CD1c-positive myeloid dendritic cell (primary cell): ENCODE results near the gene FAM13A.
"Not testable (repeated sequence)": the region's sequence is repeated elsewhere in the genome, so short reads cannot be mapped to it uniquely, and the experiment has no call there.

ENCODE experiments used
- DNase-seq: peaks from one replicate; pipeline ENCODE4 v3.0.0-alpha.2; 2016; ENCODE audit errors: extremely low spot score

The FAM13A gene

DNA sequence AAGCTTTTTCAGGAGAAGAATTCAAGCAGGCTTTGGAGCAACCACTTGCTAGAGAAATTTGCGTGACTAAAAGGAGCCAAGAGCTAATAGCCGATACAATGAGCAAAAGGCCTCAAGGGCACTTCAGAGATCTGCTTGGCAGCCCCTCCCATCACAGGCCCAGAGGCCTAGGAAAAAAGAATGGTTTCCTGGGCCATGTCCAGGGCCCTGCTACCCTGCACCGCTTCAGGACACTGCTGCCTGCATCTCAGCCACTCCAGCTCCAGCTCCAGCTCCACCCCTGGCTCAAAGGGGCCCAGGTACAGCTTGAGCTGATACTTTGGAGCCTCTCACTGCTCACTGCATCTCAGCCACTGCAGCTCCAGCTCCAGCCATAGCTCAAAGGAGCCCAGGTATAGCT is 98.9 kb downstream of the FAM13A start:
- no peak for DNase-seq

DNA sequence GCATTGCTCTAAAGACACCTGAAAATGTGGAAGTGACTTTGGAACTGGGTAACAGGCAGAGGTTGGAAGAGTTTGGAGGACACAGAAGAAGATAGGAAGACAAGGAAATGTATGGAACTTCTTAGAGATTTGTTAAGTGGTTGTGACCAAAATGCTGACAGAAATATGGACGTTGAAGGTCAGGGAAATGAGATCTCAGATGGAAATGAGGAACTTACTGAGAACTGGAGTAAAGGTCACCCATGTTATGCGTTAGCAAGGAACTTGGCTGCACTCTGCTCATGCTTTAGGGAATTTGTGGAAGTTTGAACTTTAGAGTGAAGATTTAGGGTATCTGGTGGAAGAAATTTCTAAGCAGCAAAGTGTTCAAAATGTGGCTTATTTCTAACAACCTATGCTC is 99.4 kb downstream of the FAM13A start:
- DNase-seq, result peak; percentile 84

DNA sequence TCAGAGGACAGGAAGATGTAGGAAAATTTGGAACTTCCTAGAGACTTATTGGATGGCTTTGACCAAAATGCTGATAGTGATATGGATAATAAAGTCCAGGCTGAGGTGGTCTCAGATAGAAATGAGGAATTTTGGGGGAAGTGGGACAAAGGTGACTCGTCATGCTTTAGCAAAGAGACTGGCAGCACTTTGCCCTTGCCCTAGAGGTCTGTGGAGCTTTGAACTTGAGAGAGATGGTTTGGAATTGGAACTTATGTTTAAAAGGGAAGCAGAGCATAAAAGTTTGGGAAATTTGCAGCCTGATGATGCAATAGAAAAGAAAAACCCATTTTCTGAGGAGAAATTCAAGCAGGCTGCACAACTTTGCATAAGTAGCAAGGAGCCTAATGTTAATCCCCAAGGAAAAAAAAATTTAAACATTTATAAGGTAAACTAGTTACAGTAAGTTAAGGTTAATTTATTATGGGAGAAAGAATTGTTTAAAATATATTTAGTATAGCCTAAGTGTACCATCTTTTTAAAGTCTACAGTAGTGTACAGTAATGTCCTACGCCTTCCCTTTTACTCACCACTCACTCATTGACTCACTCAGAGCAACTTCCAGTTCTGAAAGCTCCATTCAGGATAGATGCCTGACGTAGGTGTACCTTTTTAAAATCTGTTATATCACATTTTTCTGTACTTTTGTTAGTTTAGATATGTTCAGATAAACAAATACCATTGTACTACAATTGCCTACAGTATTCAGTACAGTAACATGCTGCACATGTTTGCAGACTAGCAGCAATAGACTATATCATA is 101.2 kb downstream of the FAM13A start:
- DNase-seq, result peak; percentile 28

DNA sequence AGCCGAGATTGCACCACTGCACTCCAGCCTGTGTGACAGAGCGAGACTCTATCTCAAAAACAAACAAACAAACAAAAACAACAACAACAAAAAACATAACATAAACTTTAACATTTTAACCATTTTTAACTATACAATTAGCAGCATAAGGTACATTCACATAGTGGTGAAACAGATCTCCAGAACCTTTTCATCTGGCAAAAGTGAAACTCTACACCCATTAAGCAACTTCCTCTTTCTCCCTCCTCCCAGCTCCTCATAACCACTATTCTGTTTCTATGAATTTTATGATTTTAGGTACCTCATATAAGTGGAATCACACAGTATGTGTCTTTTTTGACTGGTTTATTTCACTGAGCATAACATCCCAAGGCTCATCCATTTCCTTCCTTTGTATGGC is 103.6 kb downstream of the FAM13A start:
- peak; percentile 61 for DNase-seq

DNA sequence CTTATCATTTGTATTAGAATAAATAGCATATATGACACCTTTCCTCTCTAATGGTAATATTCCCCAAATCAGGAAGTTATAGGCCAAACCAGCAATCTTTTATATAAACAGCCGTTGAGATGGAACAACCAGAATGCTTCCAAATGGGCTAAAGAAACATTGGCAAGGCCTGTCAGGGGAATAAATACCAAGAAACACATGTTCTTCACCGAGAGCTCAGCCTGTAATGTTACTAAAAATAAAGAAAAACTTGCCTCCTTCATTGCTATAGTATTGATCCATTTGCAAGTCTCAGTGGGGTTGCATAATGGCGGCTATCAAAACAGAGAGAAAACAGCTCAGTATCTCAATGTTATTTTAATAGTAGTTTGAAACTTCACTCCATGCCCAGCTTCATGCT is 104.9 kb downstream of the FAM13A start:
- no peak for DNase-seq

- no peak for DNase-seq
Observed at GRCh38 chr4:88949605-88950004, 107.4 kb downstream of the FAM13A start.

- no peak for DNase-seq
Observed at GRCh38 chr4:88940506-88940905, 116.5 kb downstream of the FAM13A start.

- DNase-seq, result no peak
Observed at GRCh38 chr4:88939697-88940096, 117.3 kb downstream of the FAM13A start.

- no peak for DNase-seq
Observed at GRCh38 chr4:88938138-88938537, 118.8 kb downstream of the FAM13A start.

DNA sequence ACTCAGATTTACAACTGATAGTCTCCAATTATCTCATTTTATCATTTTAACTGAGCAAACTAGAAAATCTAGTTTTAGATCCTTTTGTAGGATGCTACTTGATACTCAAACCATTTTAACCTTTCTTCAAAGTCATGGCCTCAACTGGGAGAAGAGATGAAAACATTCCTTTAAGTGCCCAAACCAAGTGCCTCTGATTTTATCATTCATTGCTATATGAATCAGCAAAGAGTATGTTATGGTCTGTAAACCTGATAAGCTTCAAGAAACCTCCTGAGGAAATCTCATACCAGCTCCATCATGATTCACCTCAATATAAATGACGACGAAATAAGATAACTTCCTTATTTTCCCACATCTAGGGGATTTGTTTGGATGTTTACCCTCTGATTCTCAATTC is 119.9 kb downstream of the FAM13A start:
- no peak for DNase-seq

GRCh38 chr4:88933414-88934160 is 123.4 kb downstream of the FAM13A start:
- no peak for DNase-seq

DNA sequence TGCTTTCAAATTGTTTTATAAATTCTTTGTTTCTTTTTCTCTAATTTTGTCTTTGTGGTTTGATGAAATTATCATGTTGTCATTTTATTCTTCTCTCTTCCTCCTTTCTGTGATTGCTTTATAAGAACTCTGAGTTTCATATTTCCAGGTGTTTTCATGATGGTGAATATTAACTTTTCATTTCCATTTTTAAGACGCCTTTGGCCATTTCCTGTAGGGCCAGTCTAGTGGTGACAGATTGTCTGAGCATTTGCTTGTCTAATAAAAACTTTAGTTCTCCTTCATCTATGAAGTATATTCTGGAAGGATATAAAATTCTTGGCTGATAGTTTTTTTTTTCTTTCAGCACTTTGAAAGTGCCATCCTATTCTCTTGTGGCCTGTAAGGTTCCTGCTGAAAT is 128.1 kb downstream of the FAM13A start:
- no peak for DNase-seq

GRCh38 chr4:88927420-88927819 is 129.6 kb downstream of the FAM13A start:
- no peak for DNase-seq

- no peak for DNase-seq
Observed at GRCh38 chr4:88919056-88919455, 137.9 kb downstream of the FAM13A start.

DNA sequence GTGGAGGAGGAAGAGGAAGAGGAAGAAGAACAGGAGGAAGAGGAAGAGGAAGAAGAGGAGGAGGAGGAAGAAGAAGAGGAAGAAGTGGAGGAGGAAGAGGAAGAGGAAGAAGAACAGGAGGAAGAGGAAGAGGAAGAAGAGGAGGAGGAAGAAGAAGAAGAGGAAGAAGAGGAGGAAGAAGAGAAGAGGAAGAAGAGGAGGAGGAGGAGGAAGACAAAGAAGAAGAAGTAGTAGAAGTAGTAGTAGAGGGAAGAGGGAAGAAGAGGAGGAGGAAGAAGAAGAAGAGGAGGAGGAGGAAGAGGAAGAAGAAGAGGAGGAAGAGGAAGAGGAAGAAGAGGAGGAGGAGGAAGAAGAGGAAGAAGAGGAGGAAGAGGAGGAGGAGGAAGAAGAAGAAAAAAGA is 143.8 kb downstream of the FAM13A start:
- not testable (repeated sequence) for DNase-seq

DNA sequence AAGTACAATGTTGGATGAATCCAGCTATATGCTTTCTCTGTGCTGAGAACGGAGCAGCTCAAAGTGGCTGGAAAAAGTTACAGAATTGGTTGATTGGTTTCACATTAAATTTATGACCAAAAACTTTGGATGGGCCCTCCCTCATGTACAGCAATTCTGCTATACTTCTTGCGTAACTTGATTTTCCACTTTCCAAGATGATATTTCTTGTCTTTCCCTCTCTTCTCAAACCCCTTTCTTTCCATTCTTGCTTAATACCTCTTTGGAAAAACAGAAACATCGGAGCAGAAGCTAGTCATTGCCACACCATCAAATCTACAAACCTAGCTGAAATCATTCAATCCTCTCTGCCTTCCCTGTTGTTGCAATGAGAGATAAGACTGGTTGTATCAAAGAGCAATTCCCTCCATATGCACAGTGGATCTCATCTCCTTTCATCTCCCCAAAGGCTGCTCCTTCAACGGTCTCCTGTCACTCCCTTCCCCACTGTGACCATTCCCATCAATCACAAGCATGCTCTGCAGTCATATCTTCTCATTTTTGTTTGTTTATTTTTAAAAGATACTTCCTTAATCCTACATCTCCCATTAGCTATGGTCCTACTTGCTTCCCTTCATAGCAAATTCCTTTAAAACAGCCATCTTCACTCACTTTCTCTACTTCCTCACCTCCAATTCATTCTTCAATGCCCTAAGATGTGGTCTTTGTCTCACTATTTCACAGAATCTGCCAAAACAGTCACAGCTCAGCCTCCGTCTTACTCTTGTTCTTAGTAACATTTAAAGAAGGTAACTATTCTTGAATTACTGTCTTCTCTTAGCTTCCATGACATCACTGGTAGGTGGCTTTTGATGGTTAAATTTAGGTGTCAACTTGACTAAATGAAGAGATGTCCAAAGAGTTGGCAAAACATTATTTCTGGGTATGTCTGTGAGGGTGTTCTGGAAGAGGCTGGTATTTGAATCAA is 145.5 kb downstream of the FAM13A start:
- no peak for DNase-seq

DNA sequence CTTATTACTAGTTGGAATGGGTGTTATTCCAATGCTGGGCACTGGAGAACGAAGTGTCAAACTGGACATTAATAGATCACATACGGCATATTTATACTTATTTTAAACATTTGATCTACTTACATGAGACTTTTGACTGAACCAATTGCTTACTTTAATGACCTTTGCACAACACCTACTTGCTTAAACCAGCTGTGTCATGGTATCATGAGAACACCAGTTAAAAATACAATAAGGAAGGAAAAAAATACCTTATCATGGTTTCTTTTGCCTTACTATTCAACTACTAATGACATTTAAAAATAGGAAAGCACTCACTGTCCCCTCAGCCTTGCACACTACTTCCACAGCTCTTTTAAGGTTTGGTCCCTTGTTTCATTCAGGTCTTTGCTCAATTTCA is 146.9 kb downstream of the FAM13A start:
- DNase-seq, result no peak

- DNase-seq, result no peak
Observed at GRCh38 chr4:88908521-88908920, 148.5 kb downstream of the FAM13A start.

DNA sequence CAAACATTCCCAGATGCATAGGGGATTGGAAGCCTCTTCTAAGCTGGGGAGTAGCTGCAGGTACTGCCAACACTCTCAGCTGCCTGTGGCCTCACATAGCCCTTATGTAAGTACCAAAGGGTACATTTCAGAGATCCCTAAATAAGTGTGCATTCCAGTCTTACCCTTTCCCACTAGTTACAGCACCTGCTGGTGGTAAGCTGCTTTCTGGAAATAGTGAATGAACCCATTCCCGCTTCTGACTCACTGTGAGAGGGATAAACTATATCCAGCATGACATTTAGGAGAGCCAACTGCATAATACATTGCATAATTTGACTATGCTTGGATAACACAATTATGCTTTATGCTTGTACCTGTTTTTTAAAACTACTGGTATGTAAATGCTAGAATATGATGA is 149.0 kb downstream of the FAM13A start:
- no peak for DNase-seq

GRCh38 chr4:88907478-88907877 is 149.5 kb downstream of the FAM13A start:
- DNase-seq, result no peak

DNA sequence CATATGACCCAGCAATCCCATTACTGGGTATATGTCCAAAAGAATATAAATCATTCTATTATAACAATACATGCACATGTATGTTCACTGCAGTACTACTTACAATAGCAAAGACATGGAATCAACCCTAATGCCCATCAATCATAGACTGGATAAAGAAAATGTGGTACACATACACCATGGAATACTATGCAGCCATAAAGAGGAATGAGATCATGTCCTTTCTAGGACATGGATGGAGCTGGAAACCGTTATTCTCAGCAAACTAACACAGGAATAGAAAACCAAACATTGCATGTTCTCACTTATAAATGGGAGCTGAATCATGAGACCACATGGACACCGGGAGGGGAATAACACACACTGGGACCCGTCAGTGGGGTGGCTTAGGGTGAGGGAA is 152.7 kb downstream of the FAM13A start:
- DNase-seq, result not testable (repeated sequence)

GRCh38 chr4:88900432-88900831 is 156.6 kb downstream of the FAM13A start:
- DNase-seq, result no peak
